PFSK-1 (cell line): ENCODE results near the gene PAK1.

ENCODE experiments used
- FOXP2 ChIP-seq: optimal IDR thresholded peaks from 2 replicates; pipeline ENCODE3; 2011; ENCODE audit warnings: borderline replicate concordance, control low read depth, inconsistent platforms; ENCODE audit not compliant: insufficient read depth; ENCODE audit errors: extremely low read length, extremely low read depth
- POLR2AphosphoS5 ChIP-seq: IDR thresholded peaks from 2 replicates; pipeline ENCODE4 v1.6.1; 2012; ENCODE audit warnings: low read depth, mild to moderate bottlenecking, control low read depth, low read length, moderate library complexity
- SIN3A ChIP-seq: IDR thresholded peaks from 2 replicates; pipeline ENCODE4 v1.6.1; 2012; ENCODE audit warnings: mild to moderate bottlenecking, low read length, moderate library complexity, borderline replicate concordance; ENCODE audit not compliant: insufficient read depth
- TAF1 ChIP-seq: IDR thresholded peaks from 2 replicates; pipeline ENCODE4 v1.6.1; 2012; ENCODE audit warnings: low read length, control low read depth, borderline replicate concordance; ENCODE audit not compliant: insufficient read depth
- TF ChIP-seq, protein P1 (sequence below), 2 experiments: IDR thresholded peaks; 2 replicates each; pipeline versions ENCODE4 v1.6.1 to v1.8.0; 2011 to 2012; ENCODE audit warnings: low read depth in 2 of 2, low read length in 2 of 2, control low read depth in 1 of 2, inconsistent platforms in 1 of 2, mild to moderate bottlenecking in 1 of 2, moderate library complexity in 1 of 2; ENCODE audit not compliant: insufficient read depth in 1 of 2

DNA sequence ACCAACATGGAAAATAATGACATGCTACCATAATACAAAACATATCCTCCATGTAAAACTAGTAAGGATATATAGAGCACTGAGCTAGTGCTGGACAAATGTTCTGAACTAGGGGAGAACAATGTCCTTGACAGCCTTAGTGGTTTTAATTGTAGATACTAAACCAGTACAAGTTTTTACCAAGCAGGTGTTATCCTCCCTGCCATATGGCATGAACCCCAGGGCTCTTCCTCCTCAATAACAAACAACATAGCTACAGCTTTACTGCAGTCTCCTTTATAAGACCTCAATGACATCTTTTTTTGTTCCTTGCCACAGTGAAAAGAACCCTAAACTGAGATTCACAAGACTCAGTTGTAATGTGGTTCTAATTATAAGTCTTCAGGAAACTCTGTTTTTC, 102.2 kb downstream of the PAK1 start:
- TF ChIP-seq POLR2AphosphoS5 = no peak
- no peak for TF ChIP-seq SIN3A
- TF ChIP-seq, protein P1, sequence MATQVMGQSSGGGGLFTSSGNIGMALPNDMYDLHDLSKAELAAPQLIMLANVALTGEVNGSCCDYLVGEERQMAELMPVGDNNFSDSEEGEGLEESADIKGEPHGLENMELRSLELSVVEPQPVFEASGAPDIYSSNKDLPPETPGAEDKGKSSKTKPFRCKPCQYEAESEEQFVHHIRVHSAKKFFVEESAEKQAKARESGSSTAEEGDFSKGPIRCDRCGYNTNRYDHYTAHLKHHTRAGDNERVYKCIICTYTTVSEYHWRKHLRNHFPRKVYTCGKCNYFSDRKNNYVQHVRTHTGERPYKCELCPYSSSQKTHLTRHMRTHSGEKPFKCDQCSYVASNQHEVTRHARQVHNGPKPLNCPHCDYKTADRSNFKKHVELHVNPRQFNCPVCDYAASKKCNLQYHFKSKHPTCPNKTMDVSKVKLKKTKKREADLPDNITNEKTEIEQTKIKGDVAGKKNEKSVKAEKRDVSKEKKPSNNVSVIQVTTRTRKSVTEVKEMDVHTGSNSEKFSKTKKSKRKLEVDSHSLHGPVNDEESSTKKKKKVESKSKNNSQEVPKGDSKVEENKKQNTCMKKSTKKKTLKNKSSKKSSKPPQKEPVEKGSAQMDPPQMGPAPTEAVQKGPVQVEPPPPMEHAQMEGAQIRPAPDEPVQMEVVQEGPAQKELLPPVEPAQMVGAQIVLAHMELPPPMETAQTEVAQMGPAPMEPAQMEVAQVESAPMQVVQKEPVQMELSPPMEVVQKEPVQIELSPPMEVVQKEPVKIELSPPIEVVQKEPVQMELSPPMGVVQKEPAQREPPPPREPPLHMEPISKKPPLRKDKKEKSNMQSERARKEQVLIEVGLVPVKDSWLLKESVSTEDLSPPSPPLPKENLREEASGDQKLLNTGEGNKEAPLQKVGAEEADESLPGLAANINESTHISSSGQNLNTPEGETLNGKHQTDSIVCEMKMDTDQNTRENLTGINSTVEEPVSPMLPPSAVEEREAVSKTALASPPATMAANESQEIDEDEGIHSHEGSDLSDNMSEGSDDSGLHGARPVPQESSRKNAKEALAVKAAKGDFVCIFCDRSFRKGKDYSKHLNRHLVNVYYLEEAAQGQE (IDR thresholded peaks at IDR 0.05; ENCODE audit: insufficient read depth in 1 of 2, low read depth in 2 of 2, low read length in 2 of 2) = no peak
- no peak for TF ChIP-seq TAF1
- no peak for TF ChIP-seq FOXP2
